Measurements from ENCODE around the gene ZNF608. TPM values are rescaled to one million over a fixed set of nuclear protein-coding genes. Genes with fewer than 3 reads are reported as not detected.

The ZNF608 gene
- total RNA-seq, 1 donor from 2014 or later: 22.0 TPM

DNA sequence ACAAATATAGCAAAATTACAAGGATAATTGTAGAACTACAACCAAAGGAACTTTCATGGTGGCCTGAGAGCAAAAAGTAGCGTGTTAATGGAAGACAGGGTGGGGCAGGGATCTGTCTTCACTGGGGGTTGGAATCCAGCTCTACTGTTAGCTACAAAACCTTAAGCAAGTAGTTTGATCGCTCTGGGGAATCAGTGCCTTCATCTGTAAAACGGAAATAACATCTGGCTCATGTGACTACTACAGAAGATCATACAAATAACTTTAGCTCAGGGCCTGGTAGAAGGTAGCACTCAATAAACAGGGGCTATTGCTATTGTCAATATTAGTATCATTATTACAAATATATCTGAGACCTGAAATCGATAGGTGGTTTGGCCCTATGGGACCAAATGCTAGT is 40.4 kb downstream of the ZNF608 start:
- POLR2A ChIA-PET: interaction anchor here (0.5 to 8.0 kb wide), 11 partner anchors 12 to 230 kb away, joined by 3 to 99 read pairs (median 6); partner anchors contain the start of gene ZNF608
- H3K4me3 Mint-ChIP-seq: peak overlapping the region; percentile 70

GRCh38 chr5:124705577-124705976 is 40.9 kb downstream of the ZNF608 start:
- ATAC-seq (ENCODE audit: low read depth): no peak
- TF ChIP-seq CTCF (IDR thresholded peaks at IDR 0.05): no peak
- POLR2A ChIA-PET: interaction anchor here (0.5 to 8.0 kb wide), 11 partner anchors 12 to 526 kb away, joined by 3 to 99 read pairs (median 6); partner anchors contain the start of gene ZNF608
- intact Hi-C loops (cut with micrococcal nuclease): loop anchor here (1.0 to 5.0 kb wide), 11 partner anchors 11 to 671 kb away; no protein-coding TSS in a partner anchor
- DNase-seq: no peak
- peak overlapping the region; percentile 70 for H3K4me3 Mint-ChIP-seq
- peaks cover 88% of the 10 kb centered on the region for H3K4me1 Mint-ChIP-seq
- H3K27me3 Mint-ChIP-seq: no peaks in the 10 kb centered on the region
- H3K36me3 Mint-ChIP-seq (ENCODE audit: low read depth): peaks cover 2% of the 10 kb centered on the region
- CTCF ChIA-PET: interaction anchor here (1.1 kb wide), 1 partner anchor 43 kb away, joined by 6 read pairs; no protein-coding TSS in a partner anchor
- H3K27ac Mint-ChIP-seq: peak overlapping the region; percentile 89
- no peaks in the 10 kb centered on the region for H3K9me3 Mint-ChIP-seq

More for the DNA sequence above, 40.4 kb downstream of the ZNF608 start:
- no peak for TF ChIP-seq CTCF (IDR thresholded peaks at IDR 0.05)
- intact Hi-C loops (cut with micrococcal nuclease): loop anchor here (1.0 to 5.0 kb wide), 3 partner anchors 121 to 300 kb away; no protein-coding TSS in a partner anchor
- peaks cover 90% of the 10 kb centered on the region for H3K4me1 Mint-ChIP-seq
- H3K27ac Mint-ChIP-seq: peak overlapping the region; percentile 89
- DNase-seq (no peak), ATAC-seq (ENCODE audit: low read depth) (peak; percentile 20)
- H3K9me3 Mint-ChIP-seq: no peaks in the 10 kb centered on the region
- no peaks in the 10 kb centered on the region for H3K36me3 Mint-ChIP-seq (ENCODE audit: low read depth)
- H3K27me3 Mint-ChIP-seq: no peaks in the 10 kb centered on the region
- CTCF ChIA-PET: interaction anchor here (1.1 kb wide), 1 partner anchor 42 kb away, joined by 6 read pairs; no protein-coding TSS in a partner anchor

GRCh38 chr5:124704594-124705284 is 41.7 kb downstream of the ZNF608 start:
- H3K27ac Mint-ChIP-seq: peak overlapping the region; percentile 89
- no peak for DNase-seq
- H3K4me3 Mint-ChIP-seq: peak overlapping the region; percentile 70
- H3K9me3 Mint-ChIP-seq: no peaks in the 10 kb centered on the region
- POLR2A ChIA-PET: interaction anchor here (0.5 to 8.0 kb wide), 9 partner anchors 13 to 525 kb away, joined by 3 to 99 read pairs (median 6); partner anchors contain the start of gene ZNF608
- no peak for TF ChIP-seq CTCF (IDR thresholded peaks at IDR 0.05)
- intact Hi-C loops (cut with micrococcal nuclease): loop anchor here (1.0 to 5.0 kb wide), 12 partner anchors 12 to 670 kb away; no protein-coding TSS in a partner anchor
- peaks cover 88% of the 10 kb centered on the region for H3K4me1 Mint-ChIP-seq
- CTCF ChIA-PET: no interaction called here
- peaks cover 8% of the 10 kb centered on the region for H3K36me3 Mint-ChIP-seq (ENCODE audit: low read depth)
- H3K27me3 Mint-ChIP-seq: no peaks in the 10 kb centered on the region
- ATAC-seq (ENCODE audit: low read depth): peak; percentile 63

- POLR2A ChIA-PET: interaction anchor here (0.8 to 8.0 kb wide), 6 partner anchors 14 to 264 kb away, joined by 3 to 99 read pairs (median 3); partner anchors contain the start of gene ZNF608
- no peak for DNase-seq
- intact Hi-C loops (cut with micrococcal nuclease): loop anchor here (1.0 to 2.0 kb wide), 6 partner anchors 17 to 669 kb away; no protein-coding TSS in a partner anchor
- H3K27me3 Mint-ChIP-seq: no peaks in the 10 kb centered on the region
- CTCF ChIA-PET: interaction anchor here (1.0 kb wide), 1 partner anchor 18 kb away, joined by 3 read pairs; no protein-coding TSS in a partner anchor
- H3K27ac Mint-ChIP-seq: peak overlapping the region; percentile 89
- no peak for ATAC-seq (ENCODE audit: low read depth)
- no peaks in the 10 kb centered on the region for H3K9me3 Mint-ChIP-seq
- H3K36me3 Mint-ChIP-seq (ENCODE audit: low read depth): peaks cover 10% of the 10 kb centered on the region
- TF ChIP-seq CTCF (IDR thresholded peaks at IDR 0.05): no peak
- peaks cover 88% of the 10 kb centered on the region for H3K4me1 Mint-ChIP-seq
- peak overlapping the region; percentile 25 for H3K4me3 Mint-ChIP-seq
Observed at GRCh38 chr5:124703995-124704394, 42.4 kb downstream of the ZNF608 start.

- Mint-ChIP-seq H3K9me3 (no peaks in the 10 kb centered on the region), H3K27ac (peak overlapping the region; percentile 10), H3K27me3 (no peaks in the 10 kb centered on the region), H3K36me3 (ENCODE audit: low read depth) (peaks cover 10% of the 10 kb centered on the region), H3K4me3 (peak overlapping the region; percentile 55), H3K4me1 (peaks cover 87% of the 10 kb centered on the region)
- DNase-seq (no peak), ATAC-seq (ENCODE audit: low read depth) (no peak)
- CTCF ChIA-PET: interaction anchor here (0.6 kb wide), 1 partner anchor 43 kb away, joined by 3 read pairs; no protein-coding TSS in a partner anchor
- TF ChIP-seq CTCF (IDR thresholded peaks at IDR 0.05): no peak
- POLR2A ChIA-PET: interaction anchor here (0.7 to 8.0 kb wide), 8 partner anchors 15 to 118 kb away, joined by 3 to 99 read pairs (median 4); partner anchors contain the start of gene ZNF608
- intact Hi-C loops (cut with micrococcal nuclease): no loop called here
Observed at GRCh38 chr5:124702525-124702924, 43.9 kb downstream of the ZNF608 start.
